ENCODE data around the gene PCID2. TPM values are rescaled to one million over a fixed set of nuclear protein-coding genes. Genes with fewer than 3 reads are reported as not detected.
A peak's percentile ranks its signal among the peaks of the same experiment; 100 is the strongest.

Gene PCID2
- total and polyA plus RNA-seq, 7 experiments from 2014 or later, result 44.2 to 84.4 (median 77.1) TPM

- peak overlapping the region; percentile 58 for H3K4me3 ChIP-seq (ENCODE audit: low read length)
- CTCF ChIA-PET, result no interaction called here
- H3K36me3 ChIP-seq (ENCODE audit: control insufficient read depth in 2 of 3, insufficient read depth in 3 of 3, low read length in 3 of 3), result peaks cover 0 to 9% (median 0%) of the 10 kb centered on the region in 3 experiments
- H3K4me1 ChIP-seq (ENCODE audit: control insufficient read depth in 2 of 2, insufficient read depth in 2 of 2, low read length in 2 of 2), result peaks cover 36 to 53% of the 10 kb centered on the region in 2 donors
- peaks cover 0 to 5% (median 0%) of the 10 kb centered on the region in 11 donors for H3K9me3 Mint-ChIP-seq
- peak overlapping the region; percentile 64 to 93 (median 87) for H3K27ac Mint-ChIP-seq
- no peaks in the 10 kb centered on the region for H3K9me3 ChIP-seq (ENCODE audit: control insufficient read depth in 2 of 3, low read length in 3 of 3)
- POLR2A ChIA-PET, result interaction anchor here (1.0 to 3.4 kb wide), 11 partner anchors 23 to 240 kb away, joined by 3 to 19 read pairs (median 7); partner anchors contain the start of genes LAMP1 and MCF2L
- DNase-seq (peak; percentile 68 to 85 (median 81)), ATAC-seq (peak; percentile 73)
- H3K36me3 Mint-ChIP-seq, result peaks cover 4 to 32% (median 7%) of the 10 kb centered on the region in 5 donors
- H3K27me3 ChIP-seq (ENCODE audit: control insufficient read depth in 2 of 2, insufficient read depth in 2 of 2, low read length in 2 of 2), result no peaks in the 10 kb centered on the region
- intact Hi-C loops (cut with micrococcal nuclease), result loop anchor here (1.0 to 10.0 kb wide), 7 partner anchors 33 to 521 kb away; partner anchors contain the start of genes ATP11A (in 1 of the 2) and LAMP1 (in 1 of the 2)
- H3K27ac ChIP-seq (ENCODE audit: low read depth, low read length), result peak overlapping the region; percentile 81
- H3K27me3 Mint-ChIP-seq, result no peaks in the 10 kb centered on the region
- peak overlapping the region; percentile 80 to 88 (median 86) for H3K4me3 Mint-ChIP-seq
- H3K4me1 Mint-ChIP-seq, result peaks cover 41 to 58% (median 55%) of the 10 kb centered on the region in 7 donors
Measured at GRCh38 chr13:113209759-113210421, 1.4 kb upstream of the PCID2 start.

GRCh38 chr13:113209336-113209758 is 878 bp upstream of the PCID2 start, which contains the start of gene CUL4A:
Gene CUL4A (plus strand): TSS chr13:113209613. CDS start chr13:113209628, 15 bp downstream.
- Histone ChIP-seq H3K27me3 (ENCODE audit: control insufficient read depth in 2 of 2, insufficient read depth in 2 of 2, low read length in 2 of 2) (no peaks in the 10 kb centered on the region), H3K4me1 (ENCODE audit: control insufficient read depth in 2 of 2, insufficient read depth in 2 of 2, low read length in 2 of 2) (peaks cover 31 to 48% of the 10 kb centered on the region in 2 donors), H3K9me3 (ENCODE audit: control insufficient read depth in 2 of 3, low read length in 3 of 3) (no peaks in the 10 kb centered on the region), H3K27ac (ENCODE audit: low read depth, low read length) (peak within 1 kb of the TSS; percentile 88), H3K4me3 (ENCODE audit: low read length) (peak within 1 kb of the TSS; percentile 79), H3K36me3 (ENCODE audit: control insufficient read depth in 2 of 3, insufficient read depth in 3 of 3, low read length in 3 of 3) (peaks cover 0 to 9% (median 0%) of the 10 kb centered on the region in 3 experiments)
- peaks cover 0 to 5% (median 0%) of the 10 kb centered on the region in 11 donors for H3K9me3 Mint-ChIP-seq
- DNase-seq (peak; percentile 44 to 83 (median 65)), ATAC-seq (peak; percentile 70)
- H3K27me3 Mint-ChIP-seq, result no peaks in the 10 kb centered on the region
- intact Hi-C loops (cut with micrococcal nuclease), result loop anchor here (2.0 to 10.0 kb wide), 4 partner anchors 33 to 521 kb away; partner anchors contain the start of gene ATP11A (in 1 of the 2)
- POLR2A ChIA-PET, result interaction anchor here (1.0 to 3.4 kb wide), 11 partner anchors 22 to 240 kb away, joined by 3 to 19 read pairs (median 7); partner anchors contain the start of genes LAMP1 and MCF2L
- H3K27ac Mint-ChIP-seq, result peak within 1 kb of the TSS; percentile 64 to 93 (median 87)
- peak within 1 kb of the TSS; percentile 87 to 94 (median 90) for H3K4me3 Mint-ChIP-seq
- H3K36me3 Mint-ChIP-seq, result peaks cover 4 to 32% (median 7%) of the 10 kb centered on the region in 5 donors
- CTCF ChIA-PET, result no interaction called here
- H3K4me1 Mint-ChIP-seq, result peaks cover 42 to 61% (median 57%) of the 10 kb centered on the region in 7 donors

DNA sequence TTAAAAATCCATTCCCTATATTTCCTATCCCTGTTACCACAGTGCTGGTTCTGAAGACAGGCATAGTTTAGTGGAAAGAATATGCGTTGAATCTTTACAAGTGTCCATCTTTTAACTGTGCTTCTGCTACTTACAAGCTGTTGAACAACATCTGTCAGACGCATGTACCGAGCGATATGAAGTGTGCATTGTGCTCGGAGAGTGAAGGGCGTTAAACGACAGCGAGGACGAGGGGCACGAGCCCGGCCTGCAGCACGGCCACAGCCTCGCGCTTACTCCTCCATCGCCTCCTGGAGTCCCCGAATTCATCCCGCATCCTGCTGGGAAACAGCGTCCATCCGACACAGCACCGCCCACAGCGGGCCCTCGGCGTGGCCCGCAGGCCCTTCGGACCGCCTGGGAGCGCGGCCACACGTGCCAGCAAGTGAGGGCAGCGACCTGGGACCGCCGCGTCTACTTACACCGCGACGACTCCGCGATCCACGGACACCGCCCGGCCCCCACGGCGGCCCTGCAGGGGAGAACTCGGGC is 514 bp downstream of the PCID2 start:
- Histone ChIP-seq H3K36me3 (ENCODE audit: control insufficient read depth in 2 of 3, insufficient read depth in 3 of 3, low read length in 3 of 3) (peaks cover 0 to 9% (median 0%) of the 10 kb centered on the region in 3 experiments), H3K4me3 (ENCODE audit: low read length) (peak overlapping the region; percentile 79), H3K27ac (ENCODE audit: low read depth, low read length) (peak overlapping the region; percentile 88), H3K4me1 (ENCODE audit: control insufficient read depth in 2 of 2, insufficient read depth in 2 of 2, low read length in 2 of 2) (peaks cover 20 to 46% of the 10 kb centered on the region in 2 donors), H3K27me3 (ENCODE audit: control insufficient read depth in 2 of 2, insufficient read depth in 2 of 2, low read length in 2 of 2) (no peaks in the 10 kb centered on the region), H3K9me3 (ENCODE audit: control insufficient read depth in 2 of 3, low read length in 3 of 3) (no peaks in the 10 kb centered on the region)
- Mint-ChIP-seq H3K27me3 (no peaks in the 10 kb centered on the region), H3K4me1 (peaks cover 43 to 75% (median 64%) of the 10 kb centered on the region in 7 donors), H3K9me3 (peaks cover 0 to 5% (median 0%) of the 10 kb centered on the region in 11 donors), H3K27ac (peak overlapping the region; percentile 83 to 95 (median 92)), H3K4me3 (peak overlapping the region; percentile 87 to 94 (median 90)), H3K36me3 (peaks cover 4 to 31% (median 7%) of the 10 kb centered on the region in 5 donors)
- ATAC-seq, result peak; percentile 2
- POLR2A ChIA-PET, result interaction anchor here (0.5 to 3.4 kb wide), 8 partner anchors 21 to 90 kb away, joined by 3 to 23 read pairs (median 6); partner anchors contain the start of gene LAMP1
- DNase-seq, result peak in 2 of 9 donors; percentile 6 to 7
- intact Hi-C loops (cut with micrococcal nuclease), result loop anchor here (1.0 to 10.0 kb wide), 10 partner anchors 31 to 519 kb away; partner anchors contain the start of genes DCUN1D2 (in 2 of the 2), ATP11A (in 1 of the 2), LAMP1 (in 1 of the 2) and MCF2L (in 1 of the 2)
- CTCF ChIA-PET, result no interaction called here

GRCh38 chr13:113207460-113207859 is 1.0 kb downstream of the PCID2 start:
- H3K9me3 ChIP-seq (ENCODE audit: control insufficient read depth in 2 of 3, low read length in 3 of 3), result no peaks in the 10 kb centered on the region
- peak overlapping the region; percentile 87 to 94 (median 90) for H3K4me3 Mint-ChIP-seq
- DNase-seq (no peak), ATAC-seq (no peak)
- peak overlapping the region; percentile 83 to 95 (median 92) for H3K27ac Mint-ChIP-seq
- peaks cover 46 to 78% (median 69%) of the 10 kb centered on the region in 7 donors for H3K4me1 Mint-ChIP-seq
- H3K27me3 ChIP-seq (ENCODE audit: control insufficient read depth in 2 of 2, insufficient read depth in 2 of 2, low read length in 2 of 2), result no peaks in the 10 kb centered on the region
- ChIA-PET POLR2A (interaction anchor here (0.5 to 3.4 kb wide), 6 partner anchors 21 to 156 kb away, joined by 3 to 23 read pairs (median 4); partner anchors contain the start of gene LAMP1), CTCF (interaction anchor here (0.5 to 0.9 kb wide), 2 partner anchors 13 to 179 kb away, joined by 3 read pairs; no protein-coding TSS in a partner anchor)
- intact Hi-C loops (cut with micrococcal nuclease), result loop anchor here in 1 of 2 donors (10.0 kb wide), 1 partner anchor 513 kb away; the partner anchor contains the start of gene ATP11A
- H3K27me3 Mint-ChIP-seq, result no peaks in the 10 kb centered on the region
- peak overlapping the region; percentile 88 for H3K27ac ChIP-seq (ENCODE audit: low read depth, low read length)
- H3K4me1 ChIP-seq (ENCODE audit: control insufficient read depth in 2 of 2, insufficient read depth in 2 of 2, low read length in 2 of 2), result peaks cover 20 to 45% of the 10 kb centered on the region in 2 donors
- H3K9me3 Mint-ChIP-seq, result peaks cover 0 to 5% (median 0%) of the 10 kb centered on the region in 11 donors
- peak overlapping the region; percentile 79 for H3K4me3 ChIP-seq (ENCODE audit: low read length)
- peaks cover 0 to 9% (median 0%) of the 10 kb centered on the region in 3 experiments for H3K36me3 ChIP-seq (ENCODE audit: control insufficient read depth in 2 of 3, insufficient read depth in 3 of 3, low read length in 3 of 3)
- peaks cover 4 to 32% (median 7%) of the 10 kb centered on the region in 5 donors for H3K36me3 Mint-ChIP-seq

- Mint-ChIP-seq H3K4me1 (peaks cover 44 to 71% (median 62%) of the 10 kb centered on the region in 7 donors), H3K4me3 (peak overlapping the region in 8 of 10 donors; percentile 31 to 90 (median 46)), H3K9me3 (no peaks in the 10 kb centered on the region), H3K27me3 (no peaks in the 10 kb centered on the region), H3K27ac (peak overlapping the region in 7 of 9 donors; percentile 5 to 70 (median 35)), H3K36me3 (peaks cover 0 to 19% (median 5%) of the 10 kb centered on the region in 5 donors)
- no peak for ATAC-seq
- no peaks in the 10 kb centered on the region for H3K9me3 ChIP-seq (ENCODE audit: control insufficient read depth in 2 of 3, low read length in 3 of 3)
- POLR2A ChIA-PET, result no interaction called here
- DNase-seq, result no peak
- peaks cover 13 to 33% of the 10 kb centered on the region in 2 donors for H3K4me1 ChIP-seq (ENCODE audit: control insufficient read depth in 2 of 2, insufficient read depth in 2 of 2, low read length in 2 of 2)
- H3K4me3 ChIP-seq (ENCODE audit: low read length), result no peak overlapping the region
- intact Hi-C loops (cut with micrococcal nuclease), result loop anchor here in 1 of 2 donors (10.0 kb wide), 1 partner anchor 511 kb away; the partner anchor contains the start of gene ATP11A
- peaks cover 0 to 9% (median 0%) of the 10 kb centered on the region in 3 experiments for H3K36me3 ChIP-seq (ENCODE audit: control insufficient read depth in 2 of 3, insufficient read depth in 3 of 3, low read length in 3 of 3)
- no peak overlapping the region for H3K27ac ChIP-seq (ENCODE audit: low read depth, low read length)
- no peaks in the 10 kb centered on the region for H3K27me3 ChIP-seq (ENCODE audit: control insufficient read depth in 2 of 2, insufficient read depth in 2 of 2, low read length in 2 of 2)
- CTCF ChIA-PET, result no interaction called here
Measured at GRCh38 chr13:113205428-113205931, 3.0 kb downstream of the PCID2 start.

DNA sequence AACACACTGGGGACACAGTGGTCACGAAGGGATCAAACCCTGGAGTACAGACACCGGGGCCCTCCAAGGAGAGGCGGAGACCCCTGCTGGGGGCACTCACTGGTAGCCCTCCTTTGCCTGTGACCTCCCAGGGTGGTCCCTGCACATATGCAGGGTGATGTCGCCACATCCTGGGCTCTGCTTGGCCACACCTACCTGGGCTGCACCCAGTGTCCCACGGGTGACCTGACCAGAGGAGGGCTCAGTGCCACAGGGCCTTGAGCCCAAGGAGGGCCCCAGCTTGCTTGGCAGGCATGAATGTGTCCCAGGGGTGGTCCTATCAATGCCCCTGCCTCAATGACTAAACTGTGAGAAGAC is 4.1 kb downstream of the PCID2 start:
- intact Hi-C loops (cut with micrococcal nuclease), result loop anchor here in 1 of 2 donors (10.0 kb wide), 1 partner anchor 510 kb away; the partner anchor contains the start of gene ATP11A
- H3K36me3 ChIP-seq (ENCODE audit: control insufficient read depth in 2 of 3, insufficient read depth in 3 of 3, low read length in 3 of 3), result peaks cover 0 to 20% (median 0%) of the 10 kb centered on the region in 3 experiments
- H3K9me3 ChIP-seq (ENCODE audit: control insufficient read depth in 2 of 3, low read length in 3 of 3), result no peaks in the 10 kb centered on the region
- ATAC-seq, result no peak
- peaks cover 13 to 29% of the 10 kb centered on the region in 2 donors for H3K4me1 ChIP-seq (ENCODE audit: control insufficient read depth in 2 of 2, insufficient read depth in 2 of 2, low read length in 2 of 2)
- DNase-seq, result no peak
- ChIA-PET CTCF (no interaction called here), POLR2A (no interaction called here)
- peaks cover 44 to 67% (median 56%) of the 10 kb centered on the region in 7 donors for H3K4me1 Mint-ChIP-seq
- H3K27me3 Mint-ChIP-seq, result no peaks in the 10 kb centered on the region
- H3K9me3 Mint-ChIP-seq, result no peaks in the 10 kb centered on the region
- H3K36me3 Mint-ChIP-seq, result peaks cover 0 to 20% (median 9%) of the 10 kb centered on the region in 5 donors
- H3K27ac ChIP-seq (ENCODE audit: low read depth, low read length), result no peak overlapping the region
- peak overlapping the region in 1 of 10 donors; percentile 34 for H3K4me3 Mint-ChIP-seq
- no peak overlapping the region for H3K4me3 ChIP-seq (ENCODE audit: low read length)
- no peaks in the 10 kb centered on the region for H3K27me3 ChIP-seq (ENCODE audit: control insufficient read depth in 2 of 2, insufficient read depth in 2 of 2, low read length in 2 of 2)
- H3K27ac Mint-ChIP-seq, result no peak overlapping the region

Measured in naive thymus-derived CD4-positive, alpha-beta T cell (primary cell).